H1 (cell line): ENCODE measurements around the gene LLGL1. TPM values are rescaled to one million over a fixed set of nuclear protein-coding genes. Genes with fewer than 3 reads are reported as not detected.

Experiments
- CTCF ChIA-PET: fragments of 300-600 bp; sonication (Branson Sonifier 250); formaldehyde crosslinking; loops from one replicate; lab custom pipeline; 2021; ENCODE audit not compliant: partially characterized antibody; lab: Charles Lee
- POLR2A ChIA-PET: fragments of 300-600 bp; sonication (Branson Sonifier 250); formaldehyde crosslinking; loops from one replicate; lab custom pipeline; 2021; ENCODE audit warnings: inconsistent platforms; ENCODE audit not compliant: partially characterized antibody; lab: Charles Lee
- DNase-seq, 2 experiments: peaks; one replicate each; pipeline versions ENCODE4 v3.0.0 to v3.0.0-alpha.2; 2010 to 2022; ENCODE audit warnings: low spot score in 2 of 2, low read depth in 1 of 2, mixed read lengths in 1 of 2
- FAIRE-seq: peaks from 2 replicates; lab custom pipeline; 2011; peaks lifted over from hg19 to GRCh38; lab: Jason Lieb, UNC
- H2AFZ ChIP-seq: 2 replicates; pipeline ENCODE4 v1.8.1; 2012; ENCODE audit warnings: low read length, inconsistent platforms
- H2AK5ac ChIP-seq: 2 replicates; pipeline ENCODE4 v1.6.1; 2013; ENCODE audit warnings: low read depth, low read length
- H2BK120ac ChIP-seq: replicated peaks from 2 replicates; pipeline ENCODE3; 2013; ENCODE audit warnings: low read depth, low read length, inconsistent platforms
- H2BK12ac ChIP-seq: 2 replicates; pipeline ENCODE4 v1.6.1; 2013; ENCODE audit warnings: low read depth, low read length
- H2BK15ac ChIP-seq: 2 replicates; pipeline ENCODE4 v1.6.1; 2013; ENCODE audit warnings: low read length
- H2BK20ac ChIP-seq: 2 replicates; pipeline ENCODE4 v1.6.1; 2013; ENCODE audit warnings: low read length
- H2BK5ac ChIP-seq: 2 replicates; pipeline ENCODE4 v1.6.1; 2013; ENCODE audit warnings: low read depth, low read length
- H3K14ac ChIP-seq: 2 replicates; pipeline ENCODE4 v1.6.1; 2013; ENCODE audit warnings: inconsistent platforms; ENCODE audit not compliant: insufficient read length
- H3K18ac ChIP-seq: 2 replicates; pipeline ENCODE4 v1.6.1; 2013; ENCODE audit warnings: low read length; ENCODE audit errors: extremely low read depth
- H3K23ac ChIP-seq: 2 replicates; pipeline ENCODE4 v1.6.1; 2013; ENCODE audit warnings: inconsistent platforms; ENCODE audit not compliant: insufficient read length
- H3K23me2 ChIP-seq: 2 replicates; pipeline ENCODE4 v1.6.1; 2013; ENCODE audit warnings: low read depth, low read length
- H3K27ac ChIP-seq: 2 replicates; pipeline ENCODE4 v1.6.1; 2011; ENCODE audit warnings: low read depth, low read length, inconsistent platforms
- H3K27me3 ChIP-seq, 4 experiments: replicated peaks in 1 of 4; 1 replicate in 1 of 4; 2 replicates in 3 of 4; pipeline versions ENCODE4 v1.6.1 to v1.8.1; 2011 to 2013; ENCODE audit warnings: low read length in 3 of 4, mild to moderate bottlenecking in 3 of 4, inconsistent platforms in 2 of 4, mixed read lengths in 2 of 4, moderate library complexity in 1 of 4; ENCODE audit not compliant: control insufficient read depth in 3 of 4, insufficient read depth in 3 of 4; ENCODE audit errors: extremely low read depth in 1 of 4
- H3K36me3 ChIP-seq, 4 experiments: 2 replicates each; pipeline versions ENCODE4 v1.6.1 to v1.8.1; 2011 to 2013; ENCODE audit warnings: mild to moderate bottlenecking in 4 of 4, low read length in 3 of 4, moderate library complexity in 2 of 4, control low read depth in 1 of 4, inconsistent platforms in 1 of 4; ENCODE audit not compliant: insufficient read depth in 4 of 4, control insufficient read depth in 2 of 4
- H3K4ac ChIP-seq: replicated peaks from 2 replicates; pipeline ENCODE3; 2013; ENCODE audit warnings: low read length, low read depth, mixed read lengths, inconsistent platforms; ENCODE audit not compliant: insufficient read length
- H3K4me1 ChIP-seq, 4 experiments: replicated peaks in 1 of 4; 1 replicate in 1 of 4; 2 replicates in 3 of 4; pipeline versions ENCODE4 v1.6.1 to v1.8.1; 2011 to 2013; ENCODE audit warnings: low read length in 3 of 4, inconsistent platforms in 2 of 4, mixed read lengths in 1 of 4; ENCODE audit not compliant: insufficient read depth in 4 of 4, control insufficient read depth in 3 of 4
- H3K4me2 ChIP-seq, 2 experiments: 2 replicates each; pipeline versions ENCODE4 v1.6.1 to v1.8.1; 2011 to 2013; ENCODE audit warnings: low read depth in 2 of 2, low read length in 2 of 2, control low read depth in 1 of 2, inconsistent platforms in 1 of 2, mild to moderate bottlenecking in 1 of 2; ENCODE audit not compliant: insufficient read depth in 1 of 2
- H3K4me3 ChIP-seq, 4 experiments: fragments of 200-600, 300-600 bp in 1 of 4; sonication (generic), shearing (Covaris generic), sonication (Bioruptor Twin) in 1 of 4; 2 replicates each; pipeline versions ENCODE4 v1.5.1 to v1.8.1; 2011 to 2016; ENCODE audit warnings: low read length in 4 of 4, low read depth in 3 of 4, control low read depth in 2 of 4, inconsistent platforms in 2 of 4, mild to moderate bottlenecking in 2 of 4, mixed read lengths in 1 of 4, moderate library complexity in 1 of 4; ENCODE audit not compliant: insufficient read depth in 2 of 4; ENCODE audit errors: extremely low read depth in 1 of 4
- H3K56ac ChIP-seq: replicated peaks from 2 replicates; pipeline ENCODE3; 2013; ENCODE audit warnings: low read depth, mild to moderate bottlenecking, mixed read lengths, low read length, inconsistent platforms; ENCODE audit not compliant: insufficient read length
- H3K79me1 ChIP-seq: 2 replicates; pipeline ENCODE4 v1.6.1; 2013; ENCODE audit warnings: low read depth, low read length, control low read depth
- H3K79me2 ChIP-seq, 2 experiments: 2 replicates each; pipeline versions ENCODE4 v1.6.1 to v1.8.1; 2012 to 2013; ENCODE audit warnings: low read length in 2 of 2, mild to moderate bottlenecking in 2 of 2, inconsistent platforms in 1 of 2; ENCODE audit not compliant: insufficient read depth in 2 of 2, control insufficient read depth in 1 of 2
- H3K9ac ChIP-seq, 4 experiments: replicated peaks in 1 of 4; 1 replicate in 1 of 4; 2 replicates in 3 of 4; pipeline versions ENCODE4 v1.6.1 to v1.8.1; 2011 to 2013; ENCODE audit warnings: low read depth in 3 of 4, low read length in 3 of 4, control low read depth in 2 of 4, mild to moderate bottlenecking in 2 of 4, moderate library complexity in 2 of 4, inconsistent platforms in 1 of 4; ENCODE audit errors: extremely low read depth in 1 of 4
- H3K9me3 ChIP-seq, 2 experiments: 2 replicates each; pipeline versions ENCODE4 v1.6.1 to v1.8.1; 2012 to 2013; ENCODE audit warnings: mild to moderate bottlenecking in 2 of 2, moderate library complexity in 2 of 2, control low read depth in 1 of 2, inconsistent platforms in 1 of 2, low read depth in 1 of 2, low read length in 1 of 2, mixed read lengths in 1 of 2; ENCODE audit not compliant: insufficient read depth in 2 of 2
- H4K20me1 ChIP-seq, 2 experiments: replicated peaks in 1 of 2; 2 replicates each; pipeline versions ENCODE3 to v1.8.1; 2011 to 2013; ENCODE audit warnings: inconsistent platforms in 2 of 2, low read length in 2 of 2, mild to moderate bottlenecking in 1 of 2; ENCODE audit not compliant: insufficient read depth in 2 of 2, control insufficient read depth in 1 of 2
- H4K5ac ChIP-seq: 2 replicates; pipeline ENCODE4 v1.6.1; 2013; ENCODE audit warnings: low read length, low read depth, mixed read lengths, inconsistent platforms; ENCODE audit not compliant: insufficient read length
- H4K8ac ChIP-seq: 2 replicates; pipeline ENCODE4 v1.8.0; 2013; ENCODE audit warnings: mild to moderate bottlenecking, moderate library complexity, low read length, inconsistent platforms; ENCODE audit not compliant: insufficient read depth; ENCODE audit errors: extremely low read depth
- H4K91ac ChIP-seq: replicated peaks from 2 replicates; pipeline ENCODE3; 2013; ENCODE audit warnings: low read length, mixed read lengths, inconsistent platforms; ENCODE audit not compliant: insufficient read length
- GTF2F1 ChIP-seq: IDR thresholded peaks from 2 replicates; pipeline ENCODE4 v1.6.1; 2012; ENCODE audit warnings: low read depth, low read length, improper control_type of control experiment, borderline replicate concordance
- RAD21 ChIP-seq, 2 experiments: IDR thresholded peaks in 1 of 2; conservative IDR thresholded peaks in 1 of 2; 2 replicates each; pipeline ENCODE4 v1.6.1; 2011; ENCODE audit warnings: low read depth in 2 of 2, low read length in 2 of 2, improper control_type of control experiment in 1 of 2, inconsistent platforms in 1 of 2, mild to moderate bottlenecking in 1 of 2, moderate library complexity in 1 of 2
- RNF2 ChIP-seq: fragments of 200-900, 300-1000 bp; sonication (generic); IDR thresholded peaks from 2 replicates; pipeline ENCODE4 v1.7.1; 2016; ENCODE audit warnings: borderline replicate concordance, low read depth, mild to moderate bottlenecking, antibody characterized with exemption, low read length; ENCODE audit not compliant: poor library complexity, severe bottlenecking; ENCODE audit errors: missing control alignments
- WGBS, 2 experiments: shearing (Covaris generic) in 1 of 2; methylation state at CpG; one replicate each; pipeline versions ENCODE4 v1.1.6 to v1.1.7; 2013 to 2015; ENCODE audit warnings: low lambda C conversion rate in 2 of 2, mixed read lengths in 2 of 2, inconsistent platforms in 1 of 2, low coverage in 1 of 2, missing lambda C conversion rate in 1 of 2; ENCODE audit not compliant: insufficient replicate concordance in 2 of 2, insufficient coverage in 1 of 2, insufficient read length in 1 of 2; ENCODE audit errors: extremely low coverage in 1 of 2, missing lambda C conversion rate in 1 of 2; 5-methylcytosine and 5-hydroxymethylcytosine counted together
- polyA plus RNA-seq, 7 experiments: library from polyadenylated mRNA; depleted of rRNA in 3 of 7; stranded (reverse) in 5 of 7; unstranded in 2 of 7; fragments of >200 nt in 5 of 7; fragments of 200-250 nt in 2 of 7; gene quantifications; 1 replicate in 5 of 7; 2 replicates in 1 of 7; 4 replicates in 1 of 7; pipeline versions ENCODE4 v1.2.1 to v1.2.3, GENCODE V29; 2011 to 2013; ENCODE audit warnings: missing spikeins in 2 of 7, mixed read lengths in 2 of 7
- total RNA-seq: library from RNA; stranded (reverse); fragmentation: NEBNext Ultra II Directional; extraction: Animal tissue kit (Norgen Biotek cat#: 25700); gene quantifications from 2 replicates; pipeline ENCODE4 v1.2.1, GENCODE V29; 2021
- TF ChIP-seq, protein P1 (sequence below), 3 experiments: IDR thresholded peaks; 1 replicate in 2 of 3; 2 replicates in 1 of 3; pipeline versions ENCODE4 v1.5.1 to v1.6.1; 2011; ENCODE audit warnings: low read length in 3 of 3, mild to moderate bottlenecking in 3 of 3, inconsistent platforms in 2 of 3, low read depth in 1 of 3, moderate library complexity in 1 of 3; ENCODE audit not compliant: insufficient read depth in 1 of 3; ENCODE audit errors: control extremely low read depth in 1 of 3

The LLGL1 gene
- total and polyA plus RNA-seq, 2 of the 8 experiments (the other 6 are each of a cell fraction or from before 2014, with no cell fraction given): 71.3 to 107 TPM

GRCh38 chr17:18254888-18255649 lies 29.6 kb downstream of the LLGL1 start:
- no peak overlapping the region for H2BK120ac ChIP-seq
- H4K8ac ChIP-seq: no peak overlapping the region
- ChIA-PET CTCF (interaction anchor here (0.6 to 3.9 kb wide), 13 partner anchors 13 to 520 kb away, joined by 3 to 16 read pairs (median 3); no protein-coding TSS in a partner anchor), POLR2A (interaction anchor here (0.8 to 11.5 kb wide), 8 partner anchors 9 to 108 kb away, joined by 3 to 171 read pairs (median 4); partner anchors contain the start of genes LLGL1 and TOP3A)
- no peak for FAIRE-seq
- no peak overlapping the region for H3K14ac ChIP-seq
- H3K27me3 ChIP-seq: no peaks in the 10 kb centered on the region
- no peak overlapping the region for H3K23ac ChIP-seq
- H2BK20ac ChIP-seq: no peak overlapping the region
- peaks cover 4 to 26% (median 14%) of the 10 kb centered on the region in 4 experiments for H3K4me1 ChIP-seq
- no peak overlapping the region for H3K18ac ChIP-seq
- H3K79me1 ChIP-seq: peaks cover 14% of the 10 kb centered on the region
- H4K20me1 ChIP-seq: peaks cover 3 to 10% of the 10 kb centered on the region in 2 experiments
- no peak overlapping the region for H3K56ac ChIP-seq
- WGBS, 2 experiments: 91% methylated on average over 8 of the region's 8 CpGs; no CpG with 5 or more reads in 1 of the 2 experiments
- H2BK12ac ChIP-seq: no peak overlapping the region
- peaks cover 0 to 18% of the 10 kb centered on the region in 2 experiments; a peak in 1 of 4 replicates for H3K79me2 ChIP-seq
- no peak overlapping the region for H4K91ac ChIP-seq
- H3K4me3 ChIP-seq: no peak overlapping the region
- TF ChIP-seq RNF2: no peak
- TF ChIP-seq GTF2F1: no peak
- TF ChIP-seq, protein P1, sequence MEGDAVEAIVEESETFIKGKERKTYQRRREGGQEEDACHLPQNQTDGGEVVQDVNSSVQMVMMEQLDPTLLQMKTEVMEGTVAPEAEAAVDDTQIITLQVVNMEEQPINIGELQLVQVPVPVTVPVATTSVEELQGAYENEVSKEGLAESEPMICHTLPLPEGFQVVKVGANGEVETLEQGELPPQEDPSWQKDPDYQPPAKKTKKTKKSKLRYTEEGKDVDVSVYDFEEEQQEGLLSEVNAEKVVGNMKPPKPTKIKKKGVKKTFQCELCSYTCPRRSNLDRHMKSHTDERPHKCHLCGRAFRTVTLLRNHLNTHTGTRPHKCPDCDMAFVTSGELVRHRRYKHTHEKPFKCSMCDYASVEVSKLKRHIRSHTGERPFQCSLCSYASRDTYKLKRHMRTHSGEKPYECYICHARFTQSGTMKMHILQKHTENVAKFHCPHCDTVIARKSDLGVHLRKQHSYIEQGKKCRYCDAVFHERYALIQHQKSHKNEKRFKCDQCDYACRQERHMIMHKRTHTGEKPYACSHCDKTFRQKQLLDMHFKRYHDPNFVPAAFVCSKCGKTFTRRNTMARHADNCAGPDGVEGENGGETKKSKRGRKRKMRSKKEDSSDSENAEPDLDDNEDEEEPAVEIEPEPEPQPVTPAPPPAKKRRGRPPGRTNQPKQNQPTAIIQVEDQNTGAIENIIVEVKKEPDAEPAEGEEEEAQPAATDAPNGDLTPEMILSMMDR (IDR thresholded peaks at IDR 0.05; ENCODE audit: control extremely low read depth in 1 of 3, insufficient read depth in 1 of 3, low read depth in 1 of 3, low read length in 3 of 3): peak in 2 of 3 experiments; percentile 18 to 35; a peak in 2 of 4 replicates
- TF ChIP-seq RAD21 (IDR thresholded peaks at IDR 0.05 in 1 of 2, conservative IDR thresholded peaks at IDR 0.05 in 1 of 2; ENCODE audit: low read depth in 2 of 2, low read length in 2 of 2): peak; percentile 26 to 50; a peak in 3 of 4 replicates
- no peaks in the 10 kb centered on the region for H3K9me3 ChIP-seq
- peaks cover 8% of the 10 kb centered on the region for H3K23me2 ChIP-seq
- no peak overlapping the region for H3K27ac ChIP-seq
- H2BK15ac ChIP-seq: no peak overlapping the region
- DNase-seq: no peak
- no peak overlapping the region for H2BK5ac ChIP-seq
- no peak overlapping the region for H2AK5ac ChIP-seq
- H3K4me2 ChIP-seq: no peak overlapping the region
- H3K9ac ChIP-seq: no peak overlapping the region
- H3K4ac ChIP-seq: no peak overlapping the region
- H3K36me3 ChIP-seq: peaks cover 32 to 56% (median 48%) of the 10 kb centered on the region in 4 experiments
- H4K5ac ChIP-seq: no peak overlapping the region
- H2AFZ ChIP-seq: no peak overlapping the region
